Measurements from ENCODE around the gene AMIGO1.

The AMIGO1 gene

GRCh38 chr1:109527098-109527811 is 17.7 kb upstream of the AMIGO1 start:
- Mint-ChIP-seq H3K4me3 (no peak overlapping the region), H3K27me3 (no peaks in the 10 kb centered on the region), H3K27ac (no peak overlapping the region), H3K36me3 (ENCODE audit: low read depth) (no peaks in the 10 kb centered on the region), H3K4me1 (peaks cover 14% of the 10 kb centered on the region), H3K9me3 (no peaks in the 10 kb centered on the region)
- DNase-seq = no peak
- ATAC-seq = no peak

GRCh38 chr1:109523706-109524105 is 14.2 kb upstream of the AMIGO1 start:
- Mint-ChIP-seq H3K27ac (no peak overlapping the region), H3K36me3 (ENCODE audit: low read depth) (no peaks in the 10 kb centered on the region), H3K27me3 (no peaks in the 10 kb centered on the region), H3K4me1 (no peaks in the 10 kb centered on the region), H3K9me3 (no peaks in the 10 kb centered on the region), H3K4me3 (no peak overlapping the region)
- DNase-seq (no peak), ATAC-seq (no peak)

- H3K4me1 Mint-ChIP-seq = no peaks in the 10 kb centered on the region
- ATAC-seq = no peak
- no peaks in the 10 kb centered on the region for H3K9me3 Mint-ChIP-seq
- H3K27ac Mint-ChIP-seq = no peak overlapping the region
- no peaks in the 10 kb centered on the region for H3K36me3 Mint-ChIP-seq (ENCODE audit: low read depth)
- no peak for DNase-seq
- H3K27me3 Mint-ChIP-seq = no peaks in the 10 kb centered on the region
- no peak overlapping the region for H3K4me3 Mint-ChIP-seq
Measured at GRCh38 chr1:109522026-109522425, 12.5 kb upstream of the AMIGO1 start.

- Mint-ChIP-seq H3K36me3 (ENCODE audit: low read depth) (no peaks in the 10 kb centered on the region), H3K4me3 (no peak overlapping the region), H3K27ac (no peak overlapping the region), H3K9me3 (no peaks in the 10 kb centered on the region), H3K27me3 (no peaks in the 10 kb centered on the region), H3K4me1 (no peaks in the 10 kb centered on the region)
- ATAC-seq (no peak), DNase-seq (no peak)
Measured at GRCh38 chr1:109521002-109521951, 11.8 kb upstream of the AMIGO1 start.

GRCh38 chr1:109517337-109517736 is 7.8 kb upstream of the AMIGO1 start:
- Mint-ChIP-seq H3K9me3 (no peaks in the 10 kb centered on the region), H3K4me3 (no peak overlapping the region), H3K4me1 (peaks cover 4% of the 10 kb centered on the region), H3K27me3 (no peaks in the 10 kb centered on the region), H3K36me3 (ENCODE audit: low read depth) (no peaks in the 10 kb centered on the region), H3K27ac (no peak overlapping the region)
- DNase-seq (no peak), ATAC-seq (no peak)

GRCh38 chr1:109516872-109517271 is 7.3 kb upstream of the AMIGO1 start:
- DNase-seq (no peak), ATAC-seq (no peak)
- H3K4me3 Mint-ChIP-seq = no peak overlapping the region
- H3K4me1 Mint-ChIP-seq = peaks cover 4% of the 10 kb centered on the region
- no peaks in the 10 kb centered on the region for H3K36me3 Mint-ChIP-seq (ENCODE audit: low read depth)
- no peaks in the 10 kb centered on the region for H3K27me3 Mint-ChIP-seq
- no peak overlapping the region for H3K27ac Mint-ChIP-seq
- no peaks in the 10 kb centered on the region for H3K9me3 Mint-ChIP-seq

GRCh38 chr1:109514846-109515245 is 5.3 kb upstream of the AMIGO1 start:
- Mint-ChIP-seq H3K36me3 (ENCODE audit: low read depth) (no peaks in the 10 kb centered on the region), H3K4me3 (no peak overlapping the region), H3K27ac (no peak overlapping the region), H3K9me3 (no peaks in the 10 kb centered on the region), H3K4me1 (peaks cover 13% of the 10 kb centered on the region), H3K27me3 (no peaks in the 10 kb centered on the region)
- DNase-seq (no peak), ATAC-seq (no peak)

GRCh38 chr1:109513110-109513710 is 3.7 kb upstream of the AMIGO1 start:
- Mint-ChIP-seq H3K27ac (no peak overlapping the region), H3K4me3 (no peak overlapping the region), H3K4me1 (peaks cover 24% of the 10 kb centered on the region), H3K36me3 (ENCODE audit: low read depth) (no peaks in the 10 kb centered on the region), H3K27me3 (no peaks in the 10 kb centered on the region), H3K9me3 (no peaks in the 10 kb centered on the region)
- DNase-seq (no peak), ATAC-seq (no peak)

GRCh38 chr1:109508873-109509175 is 703 bp downstream of the AMIGO1 start:
- Mint-ChIP-seq H3K27me3 (no peaks in the 10 kb centered on the region), H3K36me3 (ENCODE audit: low read depth) (no peaks in the 10 kb centered on the region), H3K4me1 (peaks cover 47% of the 10 kb centered on the region), H3K4me3 (peak overlapping the region; percentile 82), H3K27ac (peak overlapping the region; percentile 46), H3K9me3 (no peaks in the 10 kb centered on the region)
- ATAC-seq = no peak
- DNase-seq = no peak

- H3K4me1 Mint-ChIP-seq = peaks cover 49% of the 10 kb centered on the region
- no peaks in the 10 kb centered on the region for H3K27me3 Mint-ChIP-seq
- H3K27ac Mint-ChIP-seq = peak overlapping the region; percentile 32
- ATAC-seq (no peak), DNase-seq (peak; percentile 2)
- H3K36me3 Mint-ChIP-seq (ENCODE audit: low read depth) = no peaks in the 10 kb centered on the region
- H3K9me3 Mint-ChIP-seq = no peaks in the 10 kb centered on the region
- H3K4me3 Mint-ChIP-seq = peak overlapping the region; percentile 82
Measured at GRCh38 chr1:109508001-109508872, 1.3 kb downstream of the AMIGO1 start.

GRCh38 chr1:109504974-109505373 is 4.6 kb downstream of the AMIGO1 start:
- ATAC-seq = peak; percentile 27
- H3K4me1 Mint-ChIP-seq = peaks cover 72% of the 10 kb centered on the region
- no peaks in the 10 kb centered on the region for H3K9me3 Mint-ChIP-seq
- no peaks in the 10 kb centered on the region for H3K27me3 Mint-ChIP-seq
- H3K27ac Mint-ChIP-seq = peak overlapping the region; percentile 4
- H3K36me3 Mint-ChIP-seq (ENCODE audit: low read depth) = peaks cover 3% of the 10 kb centered on the region
- no peak overlapping the region for H3K4me3 Mint-ChIP-seq
- no peak for DNase-seq

GRCh38 chr1:109503935-109504334 is 5.6 kb downstream of the AMIGO1 start:
- peak; percentile 1 for DNase-seq
- H3K27me3 Mint-ChIP-seq = no peaks in the 10 kb centered on the region
- H3K4me3 Mint-ChIP-seq = no peak overlapping the region
- no peaks in the 10 kb centered on the region for H3K9me3 Mint-ChIP-seq
- peak overlapping the region; percentile 64 for H3K27ac Mint-ChIP-seq
- peaks cover 3% of the 10 kb centered on the region for H3K36me3 Mint-ChIP-seq (ENCODE audit: low read depth)
- no peak for ATAC-seq
- peaks cover 77% of the 10 kb centered on the region for H3K4me1 Mint-ChIP-seq

- Mint-ChIP-seq H3K36me3 (ENCODE audit: low read depth) (peaks cover 3% of the 10 kb centered on the region), H3K27me3 (no peaks in the 10 kb centered on the region), H3K4me1 (peaks cover 81% of the 10 kb centered on the region), H3K4me3 (peak overlapping the region; percentile 23), H3K9me3 (no peaks in the 10 kb centered on the region), H3K27ac (peak overlapping the region; percentile 48)
- ATAC-seq (peak; percentile 55), DNase-seq (peak; percentile 19)
Measured at GRCh38 chr1:109502364-109502851, 7.1 kb downstream of the AMIGO1 start.
